IMR-90 (cell line): ENCODE results near the gene KCNJ10.

Source experiments
- CHD1 ChIP-seq: IDR thresholded peaks from 2 replicates; pipeline ENCODE4 v1.6.1; 2012; ENCODE audit warnings: low read depth, low read length, improper control_type of control experiment
- MAFK ChIP-seq: IDR thresholded peaks from 2 replicates; pipeline ENCODE4 v1.6.1; 2012; ENCODE audit warnings: low read depth, low read length, improper control_type of control experiment
- MXI1 ChIP-seq: IDR thresholded peaks from 2 replicates; pipeline ENCODE4 v1.6.1; 2012; ENCODE audit warnings: low read depth, mild to moderate bottlenecking, low read length, moderate library complexity, borderline replicate concordance
- POLR2A ChIP-seq: IDR thresholded peaks from 2 replicates; pipeline ENCODE4 v1.6.1; 2012; ENCODE audit warnings: mild to moderate bottlenecking, low read depth, low read length
- RAD21 ChIP-seq: IDR thresholded peaks from 2 replicates; pipeline ENCODE4 v1.6.1; 2012; ENCODE audit warnings: low read length, improper control_type of control experiment
- RCOR1 ChIP-seq: IDR thresholded peaks from 2 replicates; pipeline ENCODE4 v1.6.1; 2012; ENCODE audit warnings: mild to moderate bottlenecking, low read length, improper control_type of control experiment; ENCODE audit not compliant: insufficient replicate concordance
- TF ChIP-seq, protein P1 (sequence below): conservative IDR thresholded peaks from 2 replicates; pipeline ENCODE4 v1.5.1; 2012; ENCODE audit warnings: mild to moderate bottlenecking, low read depth, low read length, improper control_type of control experiment
- TF ChIP-seq, protein P2 (sequence below): fragments of 150-350 bp; IDR thresholded peaks from 2 replicates; pipeline ENCODE4 v1.6.1; 2017; ENCODE audit warnings: mild to moderate bottlenecking, antibody characterized with exemption, low read length, low read depth

DNA sequence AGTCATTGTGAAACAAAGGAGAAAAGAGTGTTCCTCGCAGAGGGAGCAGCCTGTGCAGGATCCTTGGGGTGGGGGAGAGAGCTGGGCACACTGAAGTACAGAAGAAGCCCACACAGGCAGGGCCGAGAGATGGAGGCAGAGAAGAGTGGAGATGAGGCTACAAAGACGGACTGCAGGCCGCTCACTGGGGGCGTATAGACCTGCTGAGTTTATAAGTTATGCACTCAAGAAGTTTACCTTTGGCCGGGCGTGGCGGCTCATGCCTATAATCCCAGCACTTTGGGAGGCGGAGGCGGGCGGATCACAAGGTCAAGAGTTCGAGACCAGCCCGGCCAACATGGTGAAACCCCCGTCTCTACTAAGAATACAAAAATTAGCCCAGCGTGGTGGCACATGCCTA lies 108.3 kb downstream of the KCNJ10 start:
- TF ChIP-seq POLR2A = no peak
- TF ChIP-seq, protein P1, sequence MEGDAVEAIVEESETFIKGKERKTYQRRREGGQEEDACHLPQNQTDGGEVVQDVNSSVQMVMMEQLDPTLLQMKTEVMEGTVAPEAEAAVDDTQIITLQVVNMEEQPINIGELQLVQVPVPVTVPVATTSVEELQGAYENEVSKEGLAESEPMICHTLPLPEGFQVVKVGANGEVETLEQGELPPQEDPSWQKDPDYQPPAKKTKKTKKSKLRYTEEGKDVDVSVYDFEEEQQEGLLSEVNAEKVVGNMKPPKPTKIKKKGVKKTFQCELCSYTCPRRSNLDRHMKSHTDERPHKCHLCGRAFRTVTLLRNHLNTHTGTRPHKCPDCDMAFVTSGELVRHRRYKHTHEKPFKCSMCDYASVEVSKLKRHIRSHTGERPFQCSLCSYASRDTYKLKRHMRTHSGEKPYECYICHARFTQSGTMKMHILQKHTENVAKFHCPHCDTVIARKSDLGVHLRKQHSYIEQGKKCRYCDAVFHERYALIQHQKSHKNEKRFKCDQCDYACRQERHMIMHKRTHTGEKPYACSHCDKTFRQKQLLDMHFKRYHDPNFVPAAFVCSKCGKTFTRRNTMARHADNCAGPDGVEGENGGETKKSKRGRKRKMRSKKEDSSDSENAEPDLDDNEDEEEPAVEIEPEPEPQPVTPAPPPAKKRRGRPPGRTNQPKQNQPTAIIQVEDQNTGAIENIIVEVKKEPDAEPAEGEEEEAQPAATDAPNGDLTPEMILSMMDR = no peak
- TF ChIP-seq, protein P2, sequence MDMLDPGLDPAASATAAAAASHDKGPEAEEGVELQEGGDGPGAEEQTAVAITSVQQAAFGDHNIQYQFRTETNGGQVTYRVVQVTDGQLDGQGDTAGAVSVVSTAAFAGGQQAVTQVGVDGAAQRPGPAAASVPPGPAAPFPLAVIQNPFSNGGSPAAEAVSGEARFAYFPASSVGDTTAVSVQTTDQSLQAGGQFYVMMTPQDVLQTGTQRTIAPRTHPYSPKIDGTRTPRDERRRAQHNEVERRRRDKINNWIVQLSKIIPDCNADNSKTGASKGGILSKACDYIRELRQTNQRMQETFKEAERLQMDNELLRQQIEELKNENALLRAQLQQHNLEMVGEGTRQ = no peak
- TF ChIP-seq RAD21 = no peak
- TF ChIP-seq RCOR1 = no peak
- no peak for TF ChIP-seq MXI1
- TF ChIP-seq CHD1 = no peak
- no peak for TF ChIP-seq MAFK
